ENCODE results near the gene TKT. TPM values are rescaled to one million over a fixed set of nuclear protein-coding genes. Genes with fewer than 3 reads are reported as not detected.

Gene TKT
- total and polyA plus RNA-seq, 2 of the 8 experiments (the other 6 are each of a cell fraction or from before 2014, with no cell fraction given): 418 to 986 TPM

- H3K79me1 ChIP-seq (ENCODE audit: low read depth, low read length): no peaks in the 10 kb centered on the region
- no peak overlapping the region for H3K4me3 ChIP-seq (ENCODE audit: extremely low read depth in 1 of 4, insufficient read depth in 2 of 4, low read depth in 3 of 4, low read length in 4 of 4)
- no peak overlapping the region for H2BK12ac ChIP-seq (ENCODE audit: low read depth, low read length)
- no peaks in the 10 kb centered on the region; a peak in 1 of 7 replicates for H3K4me1 ChIP-seq (replicated peaks in 1 of 4; ENCODE audit: control insufficient read depth in 3 of 4, insufficient read depth in 4 of 4, low read length in 3 of 4)
- no peak overlapping the region for H2BK15ac ChIP-seq (ENCODE audit: low read length)
- no peak overlapping the region for H4K8ac ChIP-seq (ENCODE audit: extremely low read depth, insufficient read depth, low read length)
- H2BK5ac ChIP-seq (ENCODE audit: low read depth, low read length): no peak overlapping the region
- no peak for DNase-seq (ENCODE audit: low read depth in 1 of 2, low spot score in 2 of 2)
- no peak overlapping the region for H3K4me2 ChIP-seq (ENCODE audit: insufficient read depth in 1 of 2, low read depth in 2 of 2, low read length in 2 of 2)
- no peaks in the 10 kb centered on the region for H3K79me2 ChIP-seq (ENCODE audit: control insufficient read depth in 1 of 2, insufficient read depth in 2 of 2, low read length in 2 of 2)
- H3K9me3 ChIP-seq (ENCODE audit: insufficient read depth in 2 of 2, low read depth in 1 of 2, low read length in 1 of 2): no peaks in the 10 kb centered on the region
- POLR2A ChIA-PET (ENCODE audit: partially characterized antibody): interaction anchor here (1.2 kb wide), 1 partner anchor 18 kb away, joined by 3 read pairs; no protein-coding TSS in a partner anchor
- peaks cover 0 to 3% (median 0%) of the 10 kb centered on the region in 4 experiments; a peak in 3 of 8 replicates for H3K36me3 ChIP-seq (ENCODE audit: control insufficient read depth in 2 of 4, insufficient read depth in 4 of 4, low read length in 3 of 4)
- H2AK5ac ChIP-seq (ENCODE audit: low read depth, low read length): no peak overlapping the region
- H3K9ac ChIP-seq (replicated peaks in 1 of 4; ENCODE audit: extremely low read depth in 1 of 4, low read depth in 3 of 4, low read length in 3 of 4): no peak overlapping the region
- TF ChIP-seq SP1 (IDR thresholded peaks at IDR 0.05; ENCODE audit: low read depth, low read length) (no peak), TAF1 (IDR thresholded peaks at IDR 0.05; ENCODE audit: low read depth, low read length) (no peak), KDM5A (IDR thresholded peaks at IDR 0.05; ENCODE audit: low read length) (no peak), SIN3A (conservative IDR thresholded peaks at IDR 0.05 in 1 of 2, IDR thresholded peaks at IDR 0.05 in 1 of 2; ENCODE audit: low read depth in 1 of 2, low read length in 2 of 2) (no peak), CHD2 (IDR thresholded peaks at IDR 0.05; ENCODE audit: low read length) (no peak), TCF12 (IDR thresholded peaks at IDR 0.05; ENCODE audit: low read depth, low read length) (no peak), RXRA (IDR thresholded peaks at IDR 0.05; ENCODE audit: insufficient read depth, low read depth, low read length) (no peak), KDM1A (IDR thresholded peaks at IDR 0.05; ENCODE audit: borderline replicate concordance, low read length) (no peak)
- CTCF ChIA-PET (ENCODE audit: partially characterized antibody): interaction anchor here (0.6 to 1.5 kb wide), 7 partner anchors 9 to 623 kb away, joined by 3 to 6 read pairs (median 3); no protein-coding TSS in a partner anchor
- no peak overlapping the region for H3K56ac ChIP-seq (replicated peaks; ENCODE audit: insufficient read length, low read depth, low read length)
- WGBS, 2 experiments (ENCODE audit: extremely low coverage in 1 of 2, insufficient coverage in 1 of 2, insufficient read length in 1 of 2, insufficient replicate concordance in 2 of 2, low coverage in 1 of 2, low lambda C conversion rate in 2 of 2, missing lambda C conversion rate in 1 of 2): 88% methylated on average over 4 of the region's 4 CpGs; no CpG with 5 or more reads in 1 of the 2 experiments
- H3K27me3 ChIP-seq (replicated peaks in 1 of 4; ENCODE audit: control insufficient read depth in 3 of 4, extremely low read depth in 1 of 4, insufficient read depth in 3 of 4, low read length in 3 of 4): no peaks in the 10 kb centered on the region
- no peak overlapping the region for H3K4ac ChIP-seq (replicated peaks; ENCODE audit: insufficient read length, low read depth, low read length)
- H2BK120ac ChIP-seq (replicated peaks; ENCODE audit: low read depth, low read length): no peak overlapping the region
- H3K23me2 ChIP-seq (ENCODE audit: low read depth, low read length): no peaks in the 10 kb centered on the region
- H3K18ac ChIP-seq (ENCODE audit: extremely low read depth, low read length): no peak overlapping the region
- no peak overlapping the region for H2AFZ ChIP-seq (ENCODE audit: low read length)
- H3K23ac ChIP-seq (ENCODE audit: insufficient read length): no peak overlapping the region
- no peak overlapping the region for H4K5ac ChIP-seq (ENCODE audit: insufficient read length, low read depth, low read length)
- H4K20me1 ChIP-seq (replicated peaks in 1 of 2; ENCODE audit: control insufficient read depth in 1 of 2, insufficient read depth in 2 of 2, low read length in 2 of 2): no peaks in the 10 kb centered on the region
- no peak overlapping the region for H3K14ac ChIP-seq (ENCODE audit: insufficient read length)
- no peak for FAIRE-seq
- H3K27ac ChIP-seq (ENCODE audit: low read depth, low read length): no peak overlapping the region
- no peak overlapping the region for H2BK20ac ChIP-seq (ENCODE audit: low read length)
- H4K91ac ChIP-seq (replicated peaks; ENCODE audit: insufficient read length, low read length): no peak overlapping the region
These were observed 68.4 kb downstream of the TKT start for GRCh38 chr3:53187430-53187829.

All from H1 (cell line).